IMR-90 (cell line): ENCODE results near the gene IFITM10.
"Not testable (repeated sequence)": the region's sequence is repeated elsewhere in the genome, so short reads cannot be mapped to it uniquely, and the experiment has no call there.

ENCODE experiments used
- CEBPB ChIP-seq: IDR thresholded peaks from 2 replicates; pipeline ENCODE4 v1.6.1; 2012; ENCODE audit warnings: low read depth, low read length, improper control_type of control experiment
- MAFK ChIP-seq: IDR thresholded peaks from 2 replicates; pipeline ENCODE4 v1.6.1; 2012; ENCODE audit warnings: low read depth, low read length, improper control_type of control experiment
- POLR2A ChIP-seq: IDR thresholded peaks from 2 replicates; pipeline ENCODE4 v1.6.1; 2012; ENCODE audit warnings: mild to moderate bottlenecking, low read depth, low read length
- SMC3 ChIP-seq: fragments of 150-350 bp; IDR thresholded peaks from 2 replicates; pipeline ENCODE4 v1.6.1; 2016; ENCODE audit warnings: low read depth, mild to moderate bottlenecking, antibody characterized with exemption, low read length, moderate library complexity
- TF ChIP-seq, protein P1 (sequence below): conservative IDR thresholded peaks from 2 replicates; pipeline ENCODE4 v1.5.1; 2012; ENCODE audit warnings: mild to moderate bottlenecking, low read depth, low read length, improper control_type of control experiment
- TF ChIP-seq, protein P2 (sequence below): fragments of 150-350 bp; IDR thresholded peaks from 2 replicates; pipeline ENCODE4 v1.6.1; 2017; ENCODE audit warnings: mild to moderate bottlenecking, antibody characterized with exemption, low read length, low read depth

DNA sequence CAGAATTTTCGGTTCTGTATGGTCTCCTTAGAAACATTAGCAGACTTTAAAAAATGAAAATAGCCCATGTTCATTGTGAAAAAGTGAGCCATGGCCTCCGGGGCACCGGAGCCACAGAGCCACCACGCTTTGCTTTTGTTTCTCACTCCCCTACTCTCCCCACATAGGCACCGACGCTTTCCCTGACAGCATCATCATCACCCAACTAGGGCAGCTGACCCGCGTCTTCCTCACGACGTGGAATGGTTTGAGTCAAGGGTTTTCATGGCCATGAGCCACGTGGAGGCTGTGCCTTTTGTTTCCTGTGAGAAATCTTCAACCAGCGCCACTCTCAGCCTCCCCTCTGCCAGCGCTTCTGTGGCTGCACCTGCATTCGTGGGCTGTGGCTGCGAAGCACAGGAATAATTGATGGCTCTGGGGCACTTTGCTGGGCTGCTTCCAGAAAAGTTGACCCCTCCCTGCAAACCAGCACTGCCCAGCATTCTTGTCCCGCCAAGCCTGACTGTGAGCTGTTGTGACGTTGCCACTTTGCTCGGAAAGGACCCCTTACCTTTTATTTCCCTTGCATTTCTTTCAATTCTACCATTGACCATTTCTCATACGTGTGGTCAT lies 62.0 kb downstream of the IFITM10 start:
- TF ChIP-seq POLR2A, CEBPB, MAFK, SMC3: not testable (repeated sequence)
- TF ChIP-seq, protein P1, sequence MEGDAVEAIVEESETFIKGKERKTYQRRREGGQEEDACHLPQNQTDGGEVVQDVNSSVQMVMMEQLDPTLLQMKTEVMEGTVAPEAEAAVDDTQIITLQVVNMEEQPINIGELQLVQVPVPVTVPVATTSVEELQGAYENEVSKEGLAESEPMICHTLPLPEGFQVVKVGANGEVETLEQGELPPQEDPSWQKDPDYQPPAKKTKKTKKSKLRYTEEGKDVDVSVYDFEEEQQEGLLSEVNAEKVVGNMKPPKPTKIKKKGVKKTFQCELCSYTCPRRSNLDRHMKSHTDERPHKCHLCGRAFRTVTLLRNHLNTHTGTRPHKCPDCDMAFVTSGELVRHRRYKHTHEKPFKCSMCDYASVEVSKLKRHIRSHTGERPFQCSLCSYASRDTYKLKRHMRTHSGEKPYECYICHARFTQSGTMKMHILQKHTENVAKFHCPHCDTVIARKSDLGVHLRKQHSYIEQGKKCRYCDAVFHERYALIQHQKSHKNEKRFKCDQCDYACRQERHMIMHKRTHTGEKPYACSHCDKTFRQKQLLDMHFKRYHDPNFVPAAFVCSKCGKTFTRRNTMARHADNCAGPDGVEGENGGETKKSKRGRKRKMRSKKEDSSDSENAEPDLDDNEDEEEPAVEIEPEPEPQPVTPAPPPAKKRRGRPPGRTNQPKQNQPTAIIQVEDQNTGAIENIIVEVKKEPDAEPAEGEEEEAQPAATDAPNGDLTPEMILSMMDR, result not testable (repeated sequence)
- TF ChIP-seq, protein P2, sequence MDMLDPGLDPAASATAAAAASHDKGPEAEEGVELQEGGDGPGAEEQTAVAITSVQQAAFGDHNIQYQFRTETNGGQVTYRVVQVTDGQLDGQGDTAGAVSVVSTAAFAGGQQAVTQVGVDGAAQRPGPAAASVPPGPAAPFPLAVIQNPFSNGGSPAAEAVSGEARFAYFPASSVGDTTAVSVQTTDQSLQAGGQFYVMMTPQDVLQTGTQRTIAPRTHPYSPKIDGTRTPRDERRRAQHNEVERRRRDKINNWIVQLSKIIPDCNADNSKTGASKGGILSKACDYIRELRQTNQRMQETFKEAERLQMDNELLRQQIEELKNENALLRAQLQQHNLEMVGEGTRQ, result not testable (repeated sequence)
